Nephron progenitor cell (in vitro differentiated cells): ENCODE measurements around the gene STAG2.
A peak's percentile ranks its signal among the peaks of the same experiment; 100 is the strongest.
"Not testable (repeated sequence)": the region's sequence is repeated elsewhere in the genome, so short reads cannot be mapped to it uniquely, and the experiment has no call there.

Source experiments
- DNase-seq: peaks from one replicate; pipeline ENCODE4 v3.0.0; 2021
- H3K27ac Mint-ChIP-seq: 2 replicates; pipeline ENCODE4 v1.8.0; 2021; ENCODE audit warnings: mild to moderate bottlenecking, moderate library complexity, mixed read lengths
- H3K27me3 Mint-ChIP-seq: 2 replicates; pipeline ENCODE4 v1.8.0; 2021; ENCODE audit warnings: mild to moderate bottlenecking, low read depth, mixed read lengths; ENCODE audit not compliant: poor library complexity
- H3K36me3 Mint-ChIP-seq: 2 replicates; pipeline ENCODE4 v1.8.0; 2021; ENCODE audit warnings: low read depth, mixed read lengths
- H3K4me1 Mint-ChIP-seq: 2 replicates; pipeline ENCODE4 v1.8.0; 2021; ENCODE audit warnings: mixed read lengths
- H3K4me3 Mint-ChIP-seq: 2 replicates; pipeline ENCODE4 v1.8.0; 2021; ENCODE audit warnings: mild to moderate bottlenecking, moderate library complexity, mixed read lengths
- H3K9me3 Mint-ChIP-seq: 2 replicates; pipeline ENCODE4 v1.8.0; 2021; ENCODE audit warnings: mild to moderate bottlenecking, moderate library complexity, mixed read lengths
- TF ChIP-seq, protein P1 (sequence below): fragments of 200-600 bp; sonication (generic); IDR thresholded peaks from 2 replicates; pipeline ENCODE4 v1.5.0; 2021; ENCODE audit warnings: antibody characterized with exemption

Gene STAG2

DNA sequence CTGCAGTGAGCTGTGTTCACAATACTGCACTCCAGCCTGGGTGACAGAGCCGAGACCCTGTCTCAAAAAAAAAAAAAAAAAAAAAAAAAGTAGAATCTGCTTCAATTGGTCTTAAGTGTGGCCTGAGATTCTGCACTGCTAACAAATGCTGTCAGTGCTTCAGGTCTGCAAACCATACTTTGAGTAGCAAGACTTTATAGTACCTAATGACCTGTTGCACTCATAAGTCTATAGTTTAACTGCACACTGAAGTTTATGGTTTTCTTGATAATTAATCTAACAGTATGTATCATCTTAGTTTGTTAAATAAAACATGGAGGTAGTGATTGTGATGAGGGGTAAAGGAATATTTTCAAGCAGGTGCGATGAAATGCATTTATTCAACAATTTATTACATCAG is 135.6 kb downstream of the STAG2 start:
- no peak for DNase-seq
- Mint-ChIP-seq H3K36me3 (peaks cover 27% of the 10 kb centered on the region), H3K4me1 (no peaks in the 10 kb centered on the region), H3K27ac (no peak overlapping the region), H3K4me3 (no peak overlapping the region), H3K27me3 (no peaks in the 10 kb centered on the region), H3K9me3 (peaks cover 4% of the 10 kb centered on the region)
- TF ChIP-seq, protein P1, sequence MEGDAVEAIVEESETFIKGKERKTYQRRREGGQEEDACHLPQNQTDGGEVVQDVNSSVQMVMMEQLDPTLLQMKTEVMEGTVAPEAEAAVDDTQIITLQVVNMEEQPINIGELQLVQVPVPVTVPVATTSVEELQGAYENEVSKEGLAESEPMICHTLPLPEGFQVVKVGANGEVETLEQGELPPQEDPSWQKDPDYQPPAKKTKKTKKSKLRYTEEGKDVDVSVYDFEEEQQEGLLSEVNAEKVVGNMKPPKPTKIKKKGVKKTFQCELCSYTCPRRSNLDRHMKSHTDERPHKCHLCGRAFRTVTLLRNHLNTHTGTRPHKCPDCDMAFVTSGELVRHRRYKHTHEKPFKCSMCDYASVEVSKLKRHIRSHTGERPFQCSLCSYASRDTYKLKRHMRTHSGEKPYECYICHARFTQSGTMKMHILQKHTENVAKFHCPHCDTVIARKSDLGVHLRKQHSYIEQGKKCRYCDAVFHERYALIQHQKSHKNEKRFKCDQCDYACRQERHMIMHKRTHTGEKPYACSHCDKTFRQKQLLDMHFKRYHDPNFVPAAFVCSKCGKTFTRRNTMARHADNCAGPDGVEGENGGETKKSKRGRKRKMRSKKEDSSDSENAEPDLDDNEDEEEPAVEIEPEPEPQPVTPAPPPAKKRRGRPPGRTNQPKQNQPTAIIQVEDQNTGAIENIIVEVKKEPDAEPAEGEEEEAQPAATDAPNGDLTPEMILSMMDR, result no peak

DNA sequence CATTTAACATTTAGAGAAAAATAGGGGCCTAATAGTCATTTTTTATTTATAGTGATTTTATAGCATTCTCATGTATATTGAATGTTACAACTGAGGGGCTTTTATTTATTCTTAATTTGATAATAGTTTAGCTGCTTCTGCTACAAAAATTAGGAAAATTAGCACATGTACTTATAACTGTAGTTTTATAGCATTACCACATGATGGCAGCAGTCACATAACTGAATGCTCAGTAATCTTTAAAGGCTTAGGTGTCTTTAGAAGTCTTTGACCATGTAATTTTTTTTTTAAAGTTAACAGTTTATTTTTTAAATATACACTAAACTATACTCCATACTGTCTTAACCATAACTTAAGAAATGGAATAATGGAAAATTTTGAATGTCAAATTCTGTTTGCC is 136.6 kb downstream of the STAG2 start:
- no peak overlapping the region for H3K4me3 Mint-ChIP-seq
- H3K27me3 Mint-ChIP-seq, result no peaks in the 10 kb centered on the region
- peaks cover 22% of the 10 kb centered on the region for H3K36me3 Mint-ChIP-seq
- peaks cover 4% of the 10 kb centered on the region for H3K9me3 Mint-ChIP-seq
- H3K4me1 Mint-ChIP-seq, result no peaks in the 10 kb centered on the region
- no peak for DNase-seq
- no peak overlapping the region for H3K27ac Mint-ChIP-seq
- TF ChIP-seq, protein P1, result peak; percentile 61

DNA sequence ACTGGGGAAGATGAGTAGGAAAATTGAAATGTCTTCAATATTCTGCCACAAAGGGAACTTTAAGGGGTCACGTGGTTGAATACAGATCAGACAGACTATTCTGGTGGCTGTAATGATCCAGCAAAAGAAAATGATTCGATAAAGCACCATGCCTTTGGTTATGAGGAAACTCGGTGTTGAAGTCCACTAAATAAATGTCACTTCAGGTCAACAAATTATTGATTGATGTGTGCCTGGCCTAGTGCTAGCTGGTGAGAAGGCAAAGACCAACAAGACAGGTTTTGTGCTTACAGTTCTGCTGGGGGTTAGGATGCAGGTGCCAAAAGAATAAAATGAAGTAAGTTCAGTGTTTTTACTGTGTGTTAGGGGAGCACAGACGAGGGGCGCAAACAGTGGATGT is 142.5 kb downstream of the STAG2 start:
- H3K4me3 Mint-ChIP-seq, result no peak overlapping the region
- H3K36me3 Mint-ChIP-seq, result peaks cover 19% of the 10 kb centered on the region
- no peaks in the 10 kb centered on the region for H3K27me3 Mint-ChIP-seq
- H3K27ac Mint-ChIP-seq, result no peak overlapping the region
- H3K9me3 Mint-ChIP-seq, result peaks cover 15% of the 10 kb centered on the region
- DNase-seq, result no peak
- no peaks in the 10 kb centered on the region for H3K4me1 Mint-ChIP-seq
- TF ChIP-seq, protein P1, result no peak

DNA sequence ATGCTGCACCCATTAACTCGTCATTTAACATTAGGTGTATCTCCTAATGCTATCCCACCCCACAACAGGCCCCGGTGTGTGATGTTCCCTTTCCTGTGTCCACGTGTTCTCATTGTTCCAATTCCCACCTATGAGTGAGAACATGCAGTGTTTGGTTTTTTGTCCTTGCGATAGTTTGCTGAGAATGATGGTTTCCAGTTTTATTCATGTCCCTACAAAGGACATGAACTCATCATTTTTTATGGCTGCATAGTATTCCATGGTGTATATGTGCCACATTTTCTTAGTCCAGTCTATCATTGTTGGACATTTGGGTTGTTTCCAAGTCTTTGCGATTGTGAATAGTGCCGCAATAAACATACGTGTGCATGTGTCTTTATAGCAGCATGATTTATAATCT is 143.0 kb downstream of the STAG2 start:
- Mint-ChIP-seq H3K36me3 (peaks cover 22% of the 10 kb centered on the region), H3K9me3 (peaks cover 20% of the 10 kb centered on the region)
- DNase-seq, H3K27me3 Mint-ChIP-seq, H3K4me3 Mint-ChIP-seq, H3K27ac Mint-ChIP-seq, H3K4me1 Mint-ChIP-seq: not testable (repeated sequence)

DNA sequence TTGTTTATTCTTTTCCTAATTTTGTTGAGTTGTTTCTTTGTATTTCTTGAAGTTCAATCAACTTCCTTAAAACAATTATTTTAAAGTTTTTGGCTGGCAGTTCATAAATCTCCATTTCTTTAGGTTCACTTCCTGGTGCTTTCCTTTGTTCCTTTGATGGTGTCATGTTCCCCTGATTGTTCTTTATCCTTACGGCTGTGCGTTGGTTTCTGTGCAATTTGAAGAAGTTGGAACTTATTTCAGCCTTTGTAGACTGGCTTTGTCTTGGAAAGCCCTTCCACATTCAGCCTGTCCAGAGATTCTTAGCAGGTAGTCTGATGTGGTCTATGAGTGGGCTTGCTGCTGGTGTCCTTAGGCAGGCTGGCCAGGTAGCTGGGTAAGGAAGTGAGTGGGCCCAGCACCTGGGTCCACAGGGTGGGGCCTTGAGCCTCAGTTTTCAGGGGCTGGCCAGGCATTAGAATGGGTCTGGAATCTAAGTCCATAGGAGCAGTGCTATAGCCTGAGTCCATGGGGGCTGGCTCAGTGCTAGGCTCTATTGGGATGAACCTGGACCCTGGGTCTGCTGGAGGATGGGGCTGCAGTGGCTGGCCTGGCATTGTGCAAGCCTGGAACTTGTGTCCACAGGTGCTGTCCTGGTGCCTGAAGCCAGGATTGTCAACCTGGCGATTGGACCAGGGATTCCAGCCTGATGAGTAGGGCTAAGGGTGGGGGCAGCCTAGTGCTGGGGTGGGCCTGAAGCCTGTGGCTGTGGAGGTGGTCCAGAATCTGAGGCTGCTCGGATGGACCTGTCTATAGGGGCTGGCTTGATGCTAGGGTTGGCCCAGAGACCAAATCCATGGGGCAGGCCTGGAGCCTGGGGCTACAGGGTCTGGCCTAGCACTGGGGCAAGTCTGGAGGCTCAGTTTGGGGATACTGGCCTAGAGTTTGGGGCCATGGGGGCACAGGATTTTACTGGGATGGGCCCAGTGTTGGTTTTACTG is 152.4 kb downstream of the STAG2 start:
- TF ChIP-seq, protein P1, result no peak
- H3K36me3 Mint-ChIP-seq, result peaks cover 19% of the 10 kb centered on the region
- H3K4me1 Mint-ChIP-seq, result peaks cover 4% of the 10 kb centered on the region
- no peak overlapping the region for H3K4me3 Mint-ChIP-seq
- peaks cover 4% of the 10 kb centered on the region for H3K27me3 Mint-ChIP-seq
- H3K27ac Mint-ChIP-seq, result no peak overlapping the region
- peaks cover 54% of the 10 kb centered on the region for H3K9me3 Mint-ChIP-seq
- DNase-seq, result no peak

DNA sequence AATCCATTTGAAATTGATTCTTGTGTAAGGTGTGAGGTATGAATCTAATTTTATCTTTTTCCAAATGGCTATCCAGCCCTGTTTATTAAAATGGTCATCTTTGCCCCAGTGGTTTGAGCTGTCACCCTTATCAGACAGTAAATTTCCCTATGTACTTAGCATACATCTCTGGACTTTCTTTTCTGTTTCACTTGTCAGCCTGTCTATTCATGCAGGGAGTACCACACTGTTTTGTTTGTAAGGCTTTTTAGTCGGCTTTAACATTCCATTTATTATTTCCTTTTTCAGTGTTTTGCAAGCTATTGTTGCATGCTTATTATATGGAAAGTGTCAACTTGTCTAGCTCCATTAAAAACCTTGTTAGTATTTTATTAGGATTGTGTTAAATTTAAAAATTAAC is 155.8 kb downstream of the STAG2 start:
- Mint-ChIP-seq H3K4me1 (peaks cover 4% of the 10 kb centered on the region), H3K27ac (no peak overlapping the region), H3K27me3 (peaks cover 4% of the 10 kb centered on the region), H3K36me3 (peaks cover 5% of the 10 kb centered on the region), H3K9me3 (peaks cover 35% of the 10 kb centered on the region), H3K4me3 (no peak overlapping the region)
- TF ChIP-seq, protein P1, result no peak
- DNase-seq, result no peak
